Measurements from ENCODE around the gene KIF3A. TPM values are rescaled to one million over a fixed set of nuclear protein-coding genes. Genes with fewer than 3 reads are reported as not detected.

KIF3A gene
- total and polyA plus RNA-seq, 12 donors, result 4.1 to 42.0 (median 10.6) TPM

GRCh38 chr5:132647473-132647872 is 89.9 kb downstream of the KIF3A start:
- Histone ChIP-seq H3K27me3 (no peaks in the 10 kb centered on the region), H3K36me3 (replicated peaks in 1 of 2) (peaks cover 0 to 7% of the 10 kb centered on the region in 2 donors), H3K9me3 (replicated peaks in 1 of 3) (peaks cover 0 to 8% (median 0%) of the 10 kb centered on the region in 3 donors), H3K27ac (no peak overlapping the region), H3K4me1 (replicated peaks in 1 of 2) (no peaks in the 10 kb centered on the region), H3K4me3 (no peak overlapping the region)
- intact Hi-C loops (cut with DNase I), result no loop called here
- 87 to 98% (median 92%) methylated on average over 2 of the region's 2 CpGs for WGBS, 4 donors
- TF ChIP-seq POLR2A (IDR thresholded peaks at IDR 0.05) (no peak), CTCF (IDR thresholded peaks at IDR 0.05) (no peak)
- DNase-seq, result no peak

- no peak for DNase-seq
- WGBS, 4 donors, result 93 to 97% (median 97%) methylated on average over 8 to 11 of the region's 11 CpGs
- H3K4me3 ChIP-seq, result no peak overlapping the region
- peaks cover 0 to 8% (median 0%) of the 10 kb centered on the region in 3 donors for H3K9me3 ChIP-seq (replicated peaks in 1 of 3)
- TF ChIP-seq POLR2A (IDR thresholded peaks at IDR 0.05), result no peak
- no peak for TF ChIP-seq CTCF (IDR thresholded peaks at IDR 0.05)
- no peaks in the 10 kb centered on the region for H3K27me3 ChIP-seq
- peaks cover 0 to 9% of the 10 kb centered on the region in 2 donors for H3K36me3 ChIP-seq (replicated peaks in 1 of 2)
- H3K27ac ChIP-seq, result no peak overlapping the region
- intact Hi-C loops (cut with DNase I), result no loop called here
- H3K4me1 ChIP-seq (replicated peaks in 1 of 2), result no peaks in the 10 kb centered on the region
Observed at GRCh38 chr5:132646583-132647266, 90.6 kb downstream of the KIF3A start.

- Histone ChIP-seq H3K27ac (no peak overlapping the region), H3K4me3 (no peak overlapping the region), H3K36me3 (replicated peaks in 1 of 2) (peaks cover 0 to 32% of the 10 kb centered on the region in 2 donors), H3K9me3 (replicated peaks in 1 of 3) (peaks cover 0 to 8% (median 0%) of the 10 kb centered on the region in 3 donors), H3K4me1 (replicated peaks in 1 of 2) (no peaks in the 10 kb centered on the region), H3K27me3 (no peaks in the 10 kb centered on the region)
- intact Hi-C loops (cut with DNase I), result no loop called here
- TF ChIP-seq CTCF (IDR thresholded peaks at IDR 0.05) (no peak), POLR2A (IDR thresholded peaks at IDR 0.05) (no peak)
- DNase-seq, result no peak
Observed at GRCh38 chr5:132644177-132644576, 93.2 kb downstream of the KIF3A start.

Other genes with a start within 250 kb of the KIF3A start
- gene IRF1, start 246.8 kb downstream of the KIF3A start, total RNA-seq, result 100 to 1,000 TPM in 1 of 9 donors, 10 to 100 TPM in 7, 1 to 10 TPM in 1; 3.0 to 116 (median 24.4) TPM
- gene IRF1, start 246.8 kb downstream of the KIF3A start, polyA plus RNA-seq, result 10 to 100 TPM in 2 of 3 donors, 1 to 10 TPM in 1; 9.0 to 20.0 (median 10.7) TPM
- gene IL5, start 194.0 kb downstream of the KIF3A start, total RNA-seq, result not detected
- gene IL5, start 194.0 kb downstream of the KIF3A start, polyA plus RNA-seq, result not detected
- gene RAD50, start 180.6 kb downstream of the KIF3A start, total RNA-seq, result 10 to 100 TPM; 18.7 to 41.6 (median 29.1) TPM
- 10 to 100 TPM in 1 of 3 donors, 1 to 10 TPM in 2; 5.4 to 39.6 (median 9.0) TPM for gene RAD50, start 180.6 kb downstream of the KIF3A start, polyA plus RNA-seq
- gene IL13, start 79.4 kb downstream of the KIF3A start, total RNA-seq, result under 1 TPM in 2 of 9 donors, not detected in 7; 0.06 to 0.61 TPM
- under 1 TPM in 2 of 3 donors, not detected in 1; 0.10 to 0.32 TPM for gene IL13, start 79.4 kb downstream of the KIF3A start, polyA plus RNA-seq
- gene IL4, start 63.6 kb downstream of the KIF3A start, total RNA-seq, result not detected
- not detected for gene IL4, start 63.6 kb downstream of the KIF3A start, polyA plus RNA-seq
- under 1 TPM in 4 of 9 donors, not detected in 5; 0.08 to 0.33 (median 0.17) TPM for gene CCNI2, start 9.9 kb upstream of the KIF3A start, total RNA-seq
- under 1 TPM; 0.20 to 0.40 (median 0.40) TPM for gene CCNI2, start 9.9 kb upstream of the KIF3A start, polyA plus RNA-seq
- 10 to 100 TPM in 8 of 9 donors, 1 to 10 TPM in 1; 9.7 to 36.2 (median 27.6) TPM for gene SEPTIN8, start 39.7 kb upstream of the KIF3A start, total RNA-seq
- 10 to 100 TPM; 16.1 to 30.7 (median 19.6) TPM for gene SEPTIN8, start 39.7 kb upstream of the KIF3A start, polyA plus RNA-seq
- 1 to 10 TPM in 2 of 9 donors, under 1 TPM in 4, not detected in 3; 0.06 to 1.8 (median 0.53) TPM for gene SOWAHA, start 75.8 kb upstream of the KIF3A start, total RNA-seq
- under 1 TPM; 0.17 to 0.90 (median 0.40) TPM for gene SOWAHA, start 75.8 kb upstream of the KIF3A start, polyA plus RNA-seq
- 10 to 100 TPM in 1 of 9 donors, 1 to 10 TPM in 8; 1.9 to 10.3 (median 5.2) TPM for gene SHROOM1, start 93.1 kb upstream of the KIF3A start, total RNA-seq
- gene SHROOM1, start 93.1 kb upstream of the KIF3A start, polyA plus RNA-seq, result 10 to 100 TPM in 1 of 3 donors, 1 to 10 TPM in 2; 1.3 to 18.3 (median 6.7) TPM
- 1 to 10 TPM in 2 of 9 donors, under 1 TPM in 7; 0.41 to 1.4 (median 0.70) TPM for gene GDF9, start 128.9 kb upstream of the KIF3A start, total RNA-seq
- gene GDF9, start 128.9 kb upstream of the KIF3A start, polyA plus RNA-seq, result 1 to 10 TPM in 2 of 3 donors, under 1 TPM in 1; 0.88 to 1.0 (median 1.0) TPM
- 100 to 1,000 TPM; 141 to 807 (median 505) TPM for gene UQCRQ, start 129.1 kb upstream of the KIF3A start, total RNA-seq
- gene UQCRQ, start 129.1 kb upstream of the KIF3A start, polyA plus RNA-seq, result 100 to 1,000 TPM; 263 to 729 (median 538) TPM
- 1 to 10 TPM in 4 of 9 donors, under 1 TPM in 3, not detected in 2; 0.39 to 1.7 (median 1.1) TPM for gene LEAP2, start 136.1 kb upstream of the KIF3A start, total RNA-seq
- 1 to 10 TPM in 2 of 3 donors, under 1 TPM in 1; 0.57 to 3.1 (median 1.8) TPM for gene LEAP2, start 136.1 kb upstream of the KIF3A start, polyA plus RNA-seq
- 100 to 1,000 TPM in 1 of 9 donors, 10 to 100 TPM in 8; 42.5 to 158 (median 91.0) TPM for gene AFF4, start 226.1 kb upstream of the KIF3A start, total RNA-seq
- gene AFF4, start 226.1 kb upstream of the KIF3A start, polyA plus RNA-seq, result 100 to 1,000 TPM in 1 of 3 donors, 10 to 100 TPM in 1, 1 to 10 TPM in 1; 9.7 to 107 (median 14.6) TPM